HepG2 (cell line): ENCODE results near the gene NISCH. TPM values are rescaled to one million over a fixed set of nuclear protein-coding genes. Genes with fewer than 3 reads are reported as not detected.

Experiments
- ATF1 ChIP-seq: IDR thresholded peaks from 2 replicates; pipeline ENCODE4 v1.6.1; 2016; ENCODE audit warnings: mild to moderate bottlenecking, control low read depth
- FOXA3 ChIP-seq: IDR thresholded peaks from 2 replicates; pipeline ENCODE4 v1.6.1; 2016; ENCODE audit warnings: missing genetic modification reagents, missing compliant biosample characterization
- GRHL1 ChIP-seq: sonication (generic); formaldehyde crosslinking; conservative IDR thresholded peaks from 2 replicates; pipeline ENCODE4 v1.8.0; 2022; ENCODE audit warnings: missing genetic modification reagents
- SCMH1 ChIP-seq: sonication (generic); formaldehyde crosslinking; IDR thresholded peaks from 2 replicates; pipeline ENCODE4 v1.9.0; 2021; ENCODE audit warnings: missing genetic modification reagents, mild to moderate bottlenecking, borderline replicate concordance
- SOX13 ChIP-seq, 3 experiments: fragments of 450-650 bp in 1 of 3; sonication (generic) in 1 of 3; formaldehyde crosslinking in 1 of 3; IDR thresholded peaks in 2 of 3; conservative IDR thresholded peaks in 1 of 3; 2 replicates each; pipeline versions ENCODE4 v1.5.0 to v1.6.1; 2016 to 2020; ENCODE audit warnings: antibody characterized with exemption in 1 of 3, mild to moderate bottlenecking in 1 of 3, missing compliant biosample characterization in 1 of 3, missing genetic modification reagents in 1 of 3, moderate library complexity in 1 of 3
- SP4 ChIP-seq: sonication (generic); formaldehyde crosslinking; IDR thresholded peaks from 2 replicates; pipeline ENCODE4 v1.8.1; 2023; ENCODE audit warnings: mild to moderate bottlenecking, missing genetic modification reagents
- ZBTB4 ChIP-seq: sonication (generic); formaldehyde crosslinking; IDR thresholded peaks from 2 replicates; pipeline ENCODE4 v1.4.0; 2020; ENCODE audit warnings: missing genetic modification reagents, mild to moderate bottlenecking, borderline replicate concordance
- ZNF12 ChIP-seq: sonication (generic); formaldehyde crosslinking; IDR thresholded peaks from 2 replicates; pipeline ENCODE4 v1.5.0; 2020; ENCODE audit warnings: missing genetic modification reagents
- ZNF205 ChIP-seq: IDR thresholded peaks from 2 replicates; pipeline ENCODE4 v1.6.1; 2018; ENCODE audit warnings: missing biosample characterization, missing genetic modification reagents
- ZNF274 ChIP-seq: sonication (generic); formaldehyde crosslinking; IDR thresholded peaks from 2 replicates; pipeline ENCODE4 v1.5.1; 2020; ENCODE audit warnings: mild to moderate bottlenecking, missing genetic modification reagents
- ZNF407 ChIP-seq: sonication (generic); formaldehyde crosslinking; IDR thresholded peaks from one replicate; pipeline ENCODE4 v1.5.1; 2020; ENCODE audit warnings: mild to moderate bottlenecking, missing genetic modification reagents; ENCODE audit errors: not compliant biosample characterization
- ZNF572 ChIP-seq: sonication (generic); formaldehyde crosslinking; IDR thresholded peaks from 2 replicates; pipeline ENCODE4 v1.5.1; 2020; ENCODE audit warnings: mild to moderate bottlenecking, missing genetic modification reagents
- ZNF709 ChIP-seq: sonication (generic); formaldehyde crosslinking; IDR thresholded peaks from 2 replicates; pipeline ENCODE4 v1.5.0; 2020; ENCODE audit warnings: mild to moderate bottlenecking, missing genetic modification reagents
- ZNF776 ChIP-seq: sonication (generic); formaldehyde crosslinking; IDR thresholded peaks from 2 replicates; pipeline ENCODE4 v1.4.0; 2020; ENCODE audit warnings: mild to moderate bottlenecking, missing genetic modification reagents
- polyA plus RNA-seq, 8 experiments: library from polyadenylated mRNA; depleted of rRNA in 3 of 8; stranded (reverse) in 7 of 8; unstranded in 1 of 8; fragments of >200 nt; fragmentation: Illumina TruSeq in 4 of 8; extraction: Trizol in 4 of 8; gene quantifications; 2 replicates each; pipeline versions ENCODE4 v1.2.1 to v1.2.3, GENCODE V29; 2011 to 2016; ENCODE audit warnings: low read depth in 4 of 8, missing spikeins in 1 of 8, mixed read lengths in 1 of 8; ENCODE audit not compliant: insufficient read depth in 1 of 8
- total RNA-seq, 5 experiments: library from RNA; depleted of rRNA; stranded (reverse); fragments of >200 nt; fragmentation: Illumina TruSeq; extraction: Trizol; gene quantifications; 2 replicates each; pipeline ENCODE4 v1.2.3, GENCODE V29; 2016; ENCODE audit warnings: low read depth in 1 of 5

NISCH gene
- total and polyA plus RNA-seq, 2 of the 13 experiments (the other 11 are each of a cell fraction or from before 2014, with no cell fraction given): 27.0 to 47.6 TPM

DNA sequence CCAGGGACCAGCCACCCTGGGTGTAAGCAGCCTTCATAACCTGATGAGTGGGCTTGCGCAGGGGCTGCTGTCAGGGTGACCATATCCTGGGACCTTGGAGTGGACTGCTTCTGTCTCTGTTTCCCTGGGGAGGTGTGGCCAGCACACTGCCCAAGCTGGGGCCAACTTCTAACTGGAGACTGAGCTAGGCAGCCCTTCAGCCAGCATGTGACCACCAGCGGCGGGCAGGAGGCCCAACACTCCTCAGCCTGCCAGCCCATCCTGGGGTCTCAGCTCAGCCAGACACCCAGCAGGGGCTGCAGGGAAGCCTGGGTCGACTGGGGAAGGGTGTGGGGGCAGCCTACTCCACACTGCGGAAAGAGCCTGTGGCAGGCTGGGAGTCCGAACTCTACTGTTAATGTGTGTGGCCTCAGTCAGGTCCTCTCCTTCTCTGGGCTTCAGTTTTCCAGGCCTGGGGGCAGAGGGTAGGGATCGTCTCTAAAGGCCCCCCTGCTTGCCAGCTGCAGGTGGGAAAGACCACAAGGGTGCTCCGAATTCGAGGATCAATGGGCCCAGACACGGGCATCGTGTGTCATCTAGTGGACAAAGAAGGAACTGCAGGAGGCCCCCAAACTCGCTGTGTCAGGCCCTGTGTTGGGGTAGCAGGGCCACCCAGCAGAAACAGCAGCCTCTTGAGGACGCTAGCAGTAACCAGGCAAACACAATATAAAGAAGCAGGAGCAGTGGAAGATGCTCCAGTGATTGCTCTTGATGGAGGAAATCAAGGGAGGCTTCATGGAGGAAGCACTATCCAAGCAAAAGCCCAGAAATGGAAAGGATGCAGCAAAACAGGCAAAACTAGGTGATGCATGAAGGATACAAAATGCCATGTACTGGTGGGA is 8.5 kb upstream of the NISCH start (continued):
- TF ChIP-seq ZBTB4 (0 out of 2 replicates have a peak, but pooled peaks have one; percentile 23), SOX13 (IDR thresholded peaks at IDR 0.05) (no peak), SOX13 (CRISPR knock-in tag; conservative IDR thresholded peaks at IDR 0.05 in 1 of 2, IDR thresholded peaks at IDR 0.05 in 1 of 2) (no peak), SP4 (peak; percentile 53; the same call in 1 of the 2 replicates), ZNF776 (CRISPR knock-in tag) (no peak), ZNF274 (CRISPR knock-in tag) (no peak), GRHL1 (CRISPR knock-in tag) (no peak), SCMH1 (CRISPR knock-in tag) (no peak), ZNF205 (0 out of 2 replicates have a peak, but pooled peaks have one; percentile 45), ZNF709 (CRISPR knock-in tag) (no peak), FOXA3 (CRISPR knock-in tag) (no peak), ZNF12 (CRISPR knock-in tag) (no peak), ZNF407 (CRISPR knock-in tag) (peak; percentile 31), ATF1 (CRISPR knock-in tag) (no peak), ZNF572 (peak; percentile 79)
